H1 (cell line): ENCODE measurements around the gene NUP210. TPM values are rescaled to one million over a fixed set of nuclear protein-coding genes. Genes with fewer than 3 reads are reported as not detected.
A peak's percentile ranks its signal among the peaks of the same experiment; 100 is the strongest.

Experiments used
- CTCF ChIA-PET: fragments of 300-600 bp; sonication (Branson Sonifier 250); formaldehyde crosslinking; loops from one replicate; lab custom pipeline; 2021; ENCODE audit not compliant: partially characterized antibody; lab: Charles Lee
- POLR2A ChIA-PET: fragments of 300-600 bp; sonication (Branson Sonifier 250); formaldehyde crosslinking; loops from one replicate; lab custom pipeline; 2021; ENCODE audit warnings: inconsistent platforms; ENCODE audit not compliant: partially characterized antibody; lab: Charles Lee
- DNase-seq, 2 experiments: peaks; one replicate each; pipeline versions ENCODE4 v3.0.0 to v3.0.0-alpha.2; 2010 to 2022; ENCODE audit warnings: low spot score in 2 of 2, low read depth in 1 of 2, mixed read lengths in 1 of 2
- FAIRE-seq: peaks from 2 replicates; lab custom pipeline; 2011; peaks lifted over from hg19 to GRCh38; lab: Jason Lieb, UNC
- H2AFZ ChIP-seq: 2 replicates; pipeline ENCODE4 v1.8.1; 2012; ENCODE audit warnings: low read length, inconsistent platforms
- H2AK5ac ChIP-seq: 2 replicates; pipeline ENCODE4 v1.6.1; 2013; ENCODE audit warnings: low read depth, low read length
- H2BK120ac ChIP-seq: replicated peaks from 2 replicates; pipeline ENCODE3; 2013; ENCODE audit warnings: low read depth, low read length, inconsistent platforms
- H2BK12ac ChIP-seq: 2 replicates; pipeline ENCODE4 v1.6.1; 2013; ENCODE audit warnings: low read depth, low read length
- H2BK15ac ChIP-seq: 2 replicates; pipeline ENCODE4 v1.6.1; 2013; ENCODE audit warnings: low read length
- H2BK20ac ChIP-seq: 2 replicates; pipeline ENCODE4 v1.6.1; 2013; ENCODE audit warnings: low read length
- H2BK5ac ChIP-seq: 2 replicates; pipeline ENCODE4 v1.6.1; 2013; ENCODE audit warnings: low read depth, low read length
- H3K14ac ChIP-seq: 2 replicates; pipeline ENCODE4 v1.6.1; 2013; ENCODE audit warnings: inconsistent platforms; ENCODE audit not compliant: insufficient read length
- H3K18ac ChIP-seq: 2 replicates; pipeline ENCODE4 v1.6.1; 2013; ENCODE audit warnings: low read length; ENCODE audit errors: extremely low read depth
- H3K23ac ChIP-seq: 2 replicates; pipeline ENCODE4 v1.6.1; 2013; ENCODE audit warnings: inconsistent platforms; ENCODE audit not compliant: insufficient read length
- H3K23me2 ChIP-seq: 2 replicates; pipeline ENCODE4 v1.6.1; 2013; ENCODE audit warnings: low read depth, low read length
- H3K27ac ChIP-seq: 2 replicates; pipeline ENCODE4 v1.6.1; 2011; ENCODE audit warnings: low read depth, low read length, inconsistent platforms
- H3K27me3 ChIP-seq, 4 experiments: replicated peaks in 1 of 4; 1 replicate in 1 of 4; 2 replicates in 3 of 4; pipeline versions ENCODE4 v1.6.1 to v1.8.1; 2011 to 2013; ENCODE audit warnings: low read length in 3 of 4, mild to moderate bottlenecking in 3 of 4, inconsistent platforms in 2 of 4, mixed read lengths in 2 of 4, moderate library complexity in 1 of 4; ENCODE audit not compliant: control insufficient read depth in 3 of 4, insufficient read depth in 3 of 4; ENCODE audit errors: extremely low read depth in 1 of 4
- H3K36me3 ChIP-seq, 4 experiments: 2 replicates each; pipeline versions ENCODE4 v1.6.1 to v1.8.1; 2011 to 2013; ENCODE audit warnings: mild to moderate bottlenecking in 4 of 4, low read length in 3 of 4, moderate library complexity in 2 of 4, control low read depth in 1 of 4, inconsistent platforms in 1 of 4; ENCODE audit not compliant: insufficient read depth in 4 of 4, control insufficient read depth in 2 of 4
- H3K4ac ChIP-seq: replicated peaks from 2 replicates; pipeline ENCODE3; 2013; ENCODE audit warnings: low read length, low read depth, mixed read lengths, inconsistent platforms; ENCODE audit not compliant: insufficient read length
- H3K4me1 ChIP-seq, 4 experiments: replicated peaks in 1 of 4; 1 replicate in 1 of 4; 2 replicates in 3 of 4; pipeline versions ENCODE4 v1.6.1 to v1.8.1; 2011 to 2013; ENCODE audit warnings: low read length in 3 of 4, inconsistent platforms in 2 of 4, mixed read lengths in 1 of 4; ENCODE audit not compliant: insufficient read depth in 4 of 4, control insufficient read depth in 3 of 4
- H3K4me2 ChIP-seq, 2 experiments: 2 replicates each; pipeline versions ENCODE4 v1.6.1 to v1.8.1; 2011 to 2013; ENCODE audit warnings: low read depth in 2 of 2, low read length in 2 of 2, control low read depth in 1 of 2, inconsistent platforms in 1 of 2, mild to moderate bottlenecking in 1 of 2; ENCODE audit not compliant: insufficient read depth in 1 of 2
- H3K4me3 ChIP-seq, 4 experiments: fragments of 200-600, 300-600 bp in 1 of 4; sonication (generic), shearing (Covaris generic), sonication (Bioruptor Twin) in 1 of 4; 2 replicates each; pipeline versions ENCODE4 v1.5.1 to v1.8.1; 2011 to 2016; ENCODE audit warnings: low read length in 4 of 4, low read depth in 3 of 4, control low read depth in 2 of 4, inconsistent platforms in 2 of 4, mild to moderate bottlenecking in 2 of 4, mixed read lengths in 1 of 4, moderate library complexity in 1 of 4; ENCODE audit not compliant: insufficient read depth in 2 of 4; ENCODE audit errors: extremely low read depth in 1 of 4
- H3K56ac ChIP-seq: replicated peaks from 2 replicates; pipeline ENCODE3; 2013; ENCODE audit warnings: low read depth, mild to moderate bottlenecking, mixed read lengths, low read length, inconsistent platforms; ENCODE audit not compliant: insufficient read length
- H3K79me1 ChIP-seq: 2 replicates; pipeline ENCODE4 v1.6.1; 2013; ENCODE audit warnings: low read depth, low read length, control low read depth
- H3K79me2 ChIP-seq, 2 experiments: 2 replicates each; pipeline versions ENCODE4 v1.6.1 to v1.8.1; 2012 to 2013; ENCODE audit warnings: low read length in 2 of 2, mild to moderate bottlenecking in 2 of 2, inconsistent platforms in 1 of 2; ENCODE audit not compliant: insufficient read depth in 2 of 2, control insufficient read depth in 1 of 2
- H3K9ac ChIP-seq, 4 experiments: replicated peaks in 1 of 4; 1 replicate in 1 of 4; 2 replicates in 3 of 4; pipeline versions ENCODE4 v1.6.1 to v1.8.1; 2011 to 2013; ENCODE audit warnings: low read depth in 3 of 4, low read length in 3 of 4, control low read depth in 2 of 4, mild to moderate bottlenecking in 2 of 4, moderate library complexity in 2 of 4, inconsistent platforms in 1 of 4; ENCODE audit errors: extremely low read depth in 1 of 4
- H3K9me3 ChIP-seq, 2 experiments: 2 replicates each; pipeline versions ENCODE4 v1.6.1 to v1.8.1; 2012 to 2013; ENCODE audit warnings: mild to moderate bottlenecking in 2 of 2, moderate library complexity in 2 of 2, control low read depth in 1 of 2, inconsistent platforms in 1 of 2, low read depth in 1 of 2, low read length in 1 of 2, mixed read lengths in 1 of 2; ENCODE audit not compliant: insufficient read depth in 2 of 2
- H4K20me1 ChIP-seq, 2 experiments: replicated peaks in 1 of 2; 2 replicates each; pipeline versions ENCODE3 to v1.8.1; 2011 to 2013; ENCODE audit warnings: inconsistent platforms in 2 of 2, low read length in 2 of 2, mild to moderate bottlenecking in 1 of 2; ENCODE audit not compliant: insufficient read depth in 2 of 2, control insufficient read depth in 1 of 2
- H4K5ac ChIP-seq: 2 replicates; pipeline ENCODE4 v1.6.1; 2013; ENCODE audit warnings: low read length, low read depth, mixed read lengths, inconsistent platforms; ENCODE audit not compliant: insufficient read length
- H4K8ac ChIP-seq: 2 replicates; pipeline ENCODE4 v1.8.0; 2013; ENCODE audit warnings: mild to moderate bottlenecking, moderate library complexity, low read length, inconsistent platforms; ENCODE audit not compliant: insufficient read depth; ENCODE audit errors: extremely low read depth
- H4K91ac ChIP-seq: replicated peaks from 2 replicates; pipeline ENCODE3; 2013; ENCODE audit warnings: low read length, mixed read lengths, inconsistent platforms; ENCODE audit not compliant: insufficient read length
- FOSL1 ChIP-seq: IDR thresholded peaks from 2 replicates; pipeline ENCODE4 v1.6.1; 2011; ENCODE audit warnings: mild to moderate bottlenecking, low read depth, low read length, moderate library complexity; ENCODE audit not compliant: insufficient read depth
- GTF2F1 ChIP-seq: IDR thresholded peaks from 2 replicates; pipeline ENCODE4 v1.6.1; 2012; ENCODE audit warnings: low read depth, low read length, improper control_type of control experiment, borderline replicate concordance
- JUN ChIP-seq: IDR thresholded peaks from 2 replicates; pipeline ENCODE4 v1.6.1; 2011; ENCODE audit warnings: low read depth, mild to moderate bottlenecking, improper control_type of control experiment, low read length
- KDM1A ChIP-seq: fragments of 200-600, 300-600 bp; sonication (generic); IDR thresholded peaks from 2 replicates; pipeline ENCODE4 v1.7.1; 2016; ENCODE audit warnings: mild to moderate bottlenecking, low read length, borderline replicate concordance
- KDM4A ChIP-seq: IDR thresholded peaks from one replicate; pipeline ENCODE4 v1.7.1; 2012; ENCODE audit warnings: low read depth, mild to moderate bottlenecking, moderate library complexity, low read length, inconsistent platforms; ENCODE audit not compliant: severe bottlenecking
- RFX5 ChIP-seq: IDR thresholded peaks from 2 replicates; pipeline ENCODE4 v1.6.1; 2011; ENCODE audit warnings: low read depth, low read length, improper control_type of control experiment, borderline replicate concordance
- RXRA ChIP-seq: IDR thresholded peaks from 2 replicates; pipeline ENCODE4 v1.6.1; 2011; ENCODE audit warnings: low read depth, mild to moderate bottlenecking, low read length, moderate library complexity; ENCODE audit not compliant: insufficient read depth
- TAF1 ChIP-seq: IDR thresholded peaks from 2 replicates; pipeline ENCODE4 v1.6.1; 2011; ENCODE audit warnings: mild to moderate bottlenecking, low read depth, low read length
- TAF7 ChIP-seq: optimal IDR thresholded peaks from 2 replicates; pipeline ENCODE3; 2011; ENCODE audit warnings: low read depth, mild to moderate bottlenecking, inconsistent platforms, low read length, moderate library complexity, borderline replicate concordance
- TEAD4 ChIP-seq: IDR thresholded peaks from 2 replicates; pipeline ENCODE4 v1.6.1; 2012; ENCODE audit warnings: low read depth, low read length, inconsistent platforms, mixed read lengths
- WGBS, 2 experiments: shearing (Covaris generic) in 1 of 2; methylation state at CpG; one replicate each; pipeline versions ENCODE4 v1.1.6 to v1.1.7; 2013 to 2015; ENCODE audit warnings: low lambda C conversion rate in 2 of 2, mixed read lengths in 2 of 2, inconsistent platforms in 1 of 2, low coverage in 1 of 2, missing lambda C conversion rate in 1 of 2; ENCODE audit not compliant: insufficient replicate concordance in 2 of 2, insufficient coverage in 1 of 2, insufficient read length in 1 of 2; ENCODE audit errors: extremely low coverage in 1 of 2, missing lambda C conversion rate in 1 of 2; 5-methylcytosine and 5-hydroxymethylcytosine counted together
- polyA plus RNA-seq, 7 experiments: library from polyadenylated mRNA; depleted of rRNA in 3 of 7; stranded (reverse) in 5 of 7; unstranded in 2 of 7; fragments of >200 nt in 5 of 7; fragments of 200-250 nt in 2 of 7; gene quantifications; 1 replicate in 5 of 7; 2 replicates in 1 of 7; 4 replicates in 1 of 7; pipeline versions ENCODE4 v1.2.1 to v1.2.3, GENCODE V29; 2011 to 2013; ENCODE audit warnings: missing spikeins in 2 of 7, mixed read lengths in 2 of 7
- total RNA-seq: library from RNA; stranded (reverse); fragmentation: NEBNext Ultra II Directional; extraction: Animal tissue kit (Norgen Biotek cat#: 25700); gene quantifications from 2 replicates; pipeline ENCODE4 v1.2.1, GENCODE V29; 2021

NUP210 gene
- total and polyA plus RNA-seq, 2 of the 8 experiments (the other 6 are each of a cell fraction or from before 2014, with no cell fraction given), result 51.0 to 53.7 TPM

DNA sequence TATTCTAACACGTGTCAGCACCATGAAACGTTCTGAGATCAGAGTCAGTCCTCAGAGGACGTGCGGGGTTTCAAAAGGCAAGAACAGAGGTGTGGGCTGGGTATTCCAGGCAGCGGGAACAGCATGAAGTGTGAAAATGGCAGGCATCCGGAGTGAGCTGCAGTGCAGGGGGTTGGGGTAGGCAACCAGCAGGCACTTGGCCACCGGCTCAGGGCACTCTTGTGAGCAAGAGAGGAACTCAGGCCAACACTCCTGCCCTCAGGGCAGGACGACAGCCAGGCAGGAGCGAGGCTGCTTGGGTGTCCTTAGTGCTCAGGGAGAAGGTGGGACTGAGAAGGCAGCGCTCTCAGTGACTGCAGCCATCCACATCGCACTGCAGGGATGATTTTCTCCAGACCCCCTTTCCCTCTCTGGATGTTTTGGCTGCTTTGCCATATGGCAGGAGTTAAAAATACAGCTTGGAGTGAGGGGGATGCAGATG, 151.1 kb downstream of the NUP210 start:
- Histone ChIP-seq H3K4ac (no peak overlapping the region), H3K9me3 (no peaks in the 10 kb centered on the region), H3K27me3 (no peaks in the 10 kb centered on the region), H4K5ac (no peak overlapping the region), H3K9ac (no peak overlapping the region), H3K14ac (no peak overlapping the region), H3K4me3 (no peak overlapping the region), H4K91ac (no peak overlapping the region), H2BK15ac (no peak overlapping the region), H3K23ac (no peak overlapping the region), H3K23me2 (no peaks in the 10 kb centered on the region), H3K79me1 (no peaks in the 10 kb centered on the region), H2AK5ac (no peak overlapping the region), H3K36me3 (no peaks in the 10 kb centered on the region), H2AFZ (no peak overlapping the region), H3K4me2 (no peak overlapping the region), H4K8ac (no peak overlapping the region), H2BK5ac (no peak overlapping the region), H3K18ac (no peak overlapping the region), H2BK120ac (no peak overlapping the region), H3K27ac (no peak overlapping the region), H3K4me1 (peaks cover 0 to 2% (median under 1%) of the 10 kb centered on the region in 4 experiments; a peak in 1 of 7 replicates), H2BK20ac (peak overlapping the region; percentile 80; the same call in 1 of the 2 replicates), H3K56ac (no peak overlapping the region), H3K79me2 (no peaks in the 10 kb centered on the region), H2BK12ac (no peak overlapping the region), H4K20me1 (peaks cover 0 to 1% of the 10 kb centered on the region in 2 experiments)
- ChIA-PET CTCF (interaction anchor here (1.1 to 1.8 kb wide), 4 partner anchors 8 to 122 kb away, joined by 3 to 7 read pairs (median 4); no protein-coding TSS in a partner anchor), POLR2A (no interaction called here)
- TF ChIP-seq FOSL1 (no peak), TAF1 (no peak), TEAD4 (no peak), RXRA (no peak), GTF2F1 (no peak), KDM1A (no peak), JUN (no peak), KDM4A (no peak), RFX5 (no peak), TAF7 (no peak)
- WGBS, 2 experiments, result 84% methylated on average over 11 of the region's 11 CpGs; no CpG with 5 or more reads in 1 of the 2 experiments
- no peak for DNase-seq
- no peak for FAIRE-seq
